NCI-H1105 treated with DMSO at 0.1 percent for 48 hours (cell line): ENCODE data around the gene PCDHGB1.
"Not testable (repeated sequence)": the region's sequence is repeated elsewhere in the genome, so short reads cannot be mapped to it uniquely, and the experiment has no call there.

Source experiments
- DNase-seq: peaks from one replicate; lab custom pipeline; 2025; lab: John Stamatoyannopoulos, UW

Gene PCDHGB1

GRCh38 chr5:141383345-141383744 lies 33.4 kb downstream of the PCDHGB1 start:
- DNase-seq, result no peak

- DNase-seq, result no peak
Observed at GRCh38 chr5:141384471-141385267, 34.8 kb downstream of the PCDHGB1 start.

- not testable (repeated sequence) for DNase-seq
Observed at GRCh38 chr5:141387557-141388311, 37.8 kb downstream of the PCDHGB1 start, which contains the start of gene PCDHGB4. PCDHGB4 (plus strand) TSS chr5:141387698; CDS start chr5:141387885, 187 bp downstream.

- no peak for DNase-seq
Observed at GRCh38 chr5:141388661-141389060, 38.8 kb downstream of the PCDHGB1 start.

GRCh38 chr5:141389153-141390042 lies 39.5 kb downstream of the PCDHGB1 start:
- DNase-seq, result no peak

- DNase-seq, result no peak
Observed at GRCh38 chr5:141392429-141393198, 42.7 kb downstream of the PCDHGB1 start, which contains the start of gene PCDHGA8. PCDHGA8 (plus strand) TSS chr5:141392633; CDS start chr5:141392814, 181 bp downstream.

GRCh38 chr5:141393267-141393666 lies 43.4 kb downstream of the PCDHGB1 start:
- no peak for DNase-seq

GRCh38 chr5:141394401-141395187 lies 44.7 kb downstream of the PCDHGB1 start:
- not testable (repeated sequence) for DNase-seq

- not testable (repeated sequence) for DNase-seq
Observed at GRCh38 chr5:141397756-141398551, 48.1 kb downstream of the PCDHGB1 start, which contains the start of gene PCDHGB5. PCDHGB5 (plus strand) TSS chr5:141397947; CDS start chr5:141398128, 181 bp downstream.

GRCh38 chr5:141398608-141399007 lies 48.7 kb downstream of the PCDHGB1 start:
- DNase-seq, result no peak

- no peak for DNase-seq
Observed at GRCh38 chr5:141399555-141400258, 49.8 kb downstream of the PCDHGB1 start.
